DMS 273 (cell line): ENCODE data around the gene CLRN1.
"Not testable (repeated sequence)": the region's sequence is repeated elsewhere in the genome, so short reads cannot be mapped to it uniquely, and the experiment has no call there.

Experiments
- DNase-seq: peaks from one replicate; lab custom pipeline; 2025; ENCODE audit not compliant: unreplicated experiment; lab: John Stamatoyannopoulos, UW

CLRN1 gene, protein sequence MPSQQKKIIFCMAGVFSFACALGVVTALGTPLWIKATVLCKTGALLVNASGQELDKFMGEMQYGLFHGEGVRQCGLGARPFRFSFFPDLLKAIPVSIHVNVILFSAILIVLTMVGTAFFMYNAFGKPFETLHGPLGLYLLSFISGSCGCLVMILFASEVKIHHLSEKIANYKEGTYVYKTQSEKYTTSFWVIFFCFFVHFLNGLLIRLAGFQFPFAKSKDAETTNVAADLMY

DNA sequence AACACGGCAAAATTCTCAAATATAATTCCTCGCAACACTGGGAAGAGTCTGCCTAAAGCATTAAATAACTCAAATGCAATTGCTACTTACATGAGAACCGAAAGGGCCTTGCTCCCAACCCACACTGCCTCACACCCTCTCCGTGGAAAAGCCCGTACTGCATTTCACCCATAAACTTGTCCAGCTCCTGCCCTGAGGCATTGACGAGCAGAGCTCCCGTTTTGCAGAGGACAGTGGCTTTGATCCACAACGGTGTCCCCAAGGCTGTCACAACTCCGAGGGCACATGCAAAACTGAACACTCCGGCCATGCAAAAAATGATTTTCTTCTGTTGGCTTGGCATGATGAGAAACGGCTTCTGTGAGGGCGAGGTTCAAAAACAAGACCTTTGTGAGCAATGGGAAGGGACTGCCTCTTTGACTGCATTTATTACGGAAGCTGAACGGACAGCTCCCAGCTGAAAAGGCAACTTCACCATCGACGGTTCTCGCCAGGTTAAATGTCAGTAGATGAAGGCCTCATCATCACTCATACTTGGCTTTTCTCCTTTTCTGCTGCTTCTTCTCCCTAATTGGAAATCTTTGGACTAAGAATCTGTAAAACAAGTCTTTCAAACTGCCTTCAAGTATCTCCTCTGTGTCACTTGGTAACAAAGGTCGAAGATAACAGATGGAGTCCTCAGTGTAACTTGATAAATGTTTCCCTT is at the start of gene CLRN1:
TSS of gene CLRN1 (minus strand) at position 362 of the 706 bp plus-strand sequence. CDS start at position 343, 19 bp downstream.
- peak; percentile 21 for DNase-seq

DNA sequence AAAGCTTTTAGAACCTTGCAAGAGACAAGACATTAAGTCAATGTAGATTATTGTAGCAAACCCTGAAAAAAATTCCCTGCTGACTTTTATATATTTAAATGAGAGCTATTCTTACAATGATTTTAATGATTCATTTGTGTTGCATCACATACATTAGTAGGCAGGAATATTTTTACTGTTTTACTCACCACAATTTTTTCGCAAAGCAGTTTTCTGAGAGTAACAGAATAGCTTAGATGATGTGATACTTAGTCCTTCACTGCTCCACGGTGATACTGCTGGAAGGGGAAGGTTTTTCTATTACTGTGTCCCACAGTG is 43.9 kb upstream of the CLRN1 start:
- DNase-seq = no peak

DNA sequence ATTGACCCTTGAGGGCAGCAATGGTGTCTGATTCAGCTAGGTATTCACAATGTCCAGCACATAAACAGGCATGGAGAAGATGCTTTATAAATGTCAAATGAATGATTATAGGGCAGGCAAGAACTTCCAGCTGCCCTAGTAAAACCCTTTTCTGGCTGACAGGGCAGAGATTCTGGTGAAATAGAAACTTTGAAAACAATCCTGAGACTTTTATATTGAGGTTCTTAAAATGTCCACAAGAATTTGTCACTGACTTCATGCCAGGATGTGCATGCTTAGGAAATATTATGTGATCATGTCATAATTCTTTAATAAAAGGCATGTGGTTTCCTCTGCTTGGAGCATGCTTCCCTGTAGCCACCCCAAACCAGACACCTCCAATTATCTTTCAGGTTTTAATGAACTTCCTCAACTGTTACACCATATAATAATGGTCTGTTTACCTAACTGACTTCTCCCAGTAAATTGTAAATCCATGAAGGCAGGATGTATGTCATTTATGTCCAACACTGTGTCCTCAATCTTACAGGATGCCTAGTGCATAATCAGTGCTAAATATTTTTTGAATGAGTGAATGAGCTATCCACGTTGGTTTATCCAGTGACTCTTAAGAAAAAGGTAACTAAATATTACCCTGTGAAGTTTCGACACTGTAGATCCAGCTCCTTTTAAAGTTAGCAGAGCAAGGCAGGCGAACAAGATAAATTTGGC is 43.4 kb upstream of the CLRN1 start:
- no peak for DNase-seq

DNA sequence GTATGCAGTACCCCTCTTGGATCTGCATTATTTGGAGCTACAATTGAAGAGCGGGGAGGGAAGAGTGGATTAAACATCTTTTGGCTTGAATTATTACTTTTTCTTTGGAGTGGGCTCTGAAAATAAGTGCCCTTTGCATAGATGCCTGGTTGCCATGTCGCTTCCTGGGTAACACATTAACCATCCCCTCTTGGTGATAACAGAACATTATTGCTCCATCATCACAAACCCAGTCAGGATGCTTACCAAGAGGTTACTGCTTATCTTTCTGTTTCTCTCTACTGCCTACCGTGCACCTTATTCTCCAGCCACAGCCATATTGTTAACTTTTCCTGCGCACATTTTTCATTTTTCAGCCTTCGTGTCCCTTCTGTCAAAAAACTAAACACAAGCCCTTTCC is 42.7 kb upstream of the CLRN1 start:
- no peak for DNase-seq

DNA sequence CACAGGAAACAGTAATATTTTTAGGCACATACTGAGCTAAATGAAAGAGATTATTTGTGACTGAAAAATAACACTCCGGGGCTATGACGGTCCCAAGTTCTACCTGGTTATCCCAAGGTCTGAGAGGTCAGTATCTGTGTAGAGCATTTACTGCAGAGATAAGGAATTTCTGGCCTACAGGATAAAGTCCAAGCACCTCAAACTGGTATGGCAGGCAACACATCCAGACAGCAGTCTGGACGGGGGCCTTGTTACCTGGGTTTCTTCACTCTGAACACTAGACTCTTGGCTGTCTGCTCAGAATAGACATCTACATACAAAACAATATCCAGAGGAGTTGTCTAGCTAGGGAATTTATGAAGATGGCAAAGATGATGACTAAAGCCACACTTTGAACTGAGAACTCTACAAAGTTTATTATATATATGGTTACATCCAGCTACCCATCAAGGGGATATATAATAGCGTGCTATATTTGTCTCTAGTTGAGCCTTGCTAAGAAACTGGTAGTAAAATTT is 42.0 kb upstream of the CLRN1 start:
- no peak for DNase-seq

DNA sequence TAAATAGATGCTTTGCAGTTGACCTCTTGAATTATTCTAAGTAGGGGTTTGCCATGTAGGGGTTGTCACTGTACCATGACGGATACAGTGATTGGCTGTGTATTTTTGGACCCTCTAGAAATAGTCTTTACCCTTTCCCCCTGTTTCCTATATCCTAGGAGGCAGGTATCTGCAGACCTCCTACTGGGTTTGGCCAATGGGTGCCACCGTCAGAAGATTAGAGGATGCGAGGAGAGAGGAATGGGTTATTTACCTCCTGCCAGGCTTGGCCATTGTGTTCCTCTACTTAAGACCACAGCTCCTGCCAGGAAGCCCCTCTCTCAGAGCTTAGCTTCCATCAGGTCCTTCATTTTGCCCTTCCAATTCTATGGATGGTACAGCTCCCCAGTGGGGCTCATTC is 40.2 kb upstream of the CLRN1 start:
- no peak for DNase-seq

DNA sequence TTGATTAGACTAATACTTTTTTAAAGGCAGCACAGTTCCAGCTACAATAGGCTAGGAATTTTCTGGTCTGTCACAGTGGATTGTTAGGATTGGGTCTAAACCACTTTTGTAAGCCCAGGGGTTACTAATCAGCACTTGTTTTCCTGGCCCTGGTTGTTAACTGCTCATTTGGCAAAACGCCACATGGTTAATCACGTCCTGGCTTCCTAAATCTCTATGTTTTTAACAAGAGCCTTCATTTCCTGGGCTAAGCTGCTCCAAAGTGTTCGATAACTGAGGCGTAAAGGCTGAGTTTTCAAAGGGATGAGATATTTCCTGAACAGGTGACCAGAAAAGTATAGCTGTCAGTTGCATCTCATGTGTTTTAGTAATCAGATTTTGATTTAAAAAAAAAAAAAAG is 38.9 kb upstream of the CLRN1 start:
- DNase-seq = peak; percentile 35

DNA sequence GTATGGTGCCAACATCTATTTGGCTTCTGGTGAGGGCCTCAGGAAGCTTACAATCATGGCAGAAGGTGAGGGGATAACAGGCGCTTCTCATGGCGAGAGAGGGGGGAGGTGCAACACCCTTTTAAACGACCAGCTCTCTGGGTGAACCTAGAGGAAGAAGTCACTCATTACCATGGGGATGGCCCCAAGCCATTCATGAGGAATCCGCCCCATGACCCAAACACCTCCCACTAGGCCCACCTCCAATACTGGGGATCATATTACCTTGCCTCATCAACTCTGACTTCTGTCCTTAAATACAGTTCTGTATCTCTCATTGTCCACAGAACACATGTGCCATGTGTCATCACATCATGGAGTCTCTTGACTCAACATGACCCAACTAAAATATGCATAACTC is 37.5 kb upstream of the CLRN1 start:
- DNase-seq = no peak

DNA sequence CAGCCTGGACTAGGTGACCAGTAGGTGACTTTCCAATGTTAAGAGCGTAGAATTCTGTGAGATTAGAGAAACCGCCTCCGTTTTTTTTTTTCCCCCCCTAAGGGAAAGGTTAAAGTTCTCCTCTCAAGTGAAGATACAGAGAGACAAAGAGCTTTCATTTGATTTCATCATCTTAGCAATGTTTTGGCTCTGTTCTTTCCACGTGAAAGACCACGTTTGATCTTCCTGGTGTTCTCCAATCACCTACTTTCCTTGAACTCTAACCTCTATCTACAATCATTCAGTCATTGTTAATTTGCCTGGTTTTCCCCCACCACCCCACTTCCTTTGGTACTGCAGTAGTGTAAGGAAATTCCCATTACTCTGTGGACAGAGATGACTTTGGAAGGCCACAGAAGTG is 36.9 kb upstream of the CLRN1 start:
- DNase-seq = no peak

DNA sequence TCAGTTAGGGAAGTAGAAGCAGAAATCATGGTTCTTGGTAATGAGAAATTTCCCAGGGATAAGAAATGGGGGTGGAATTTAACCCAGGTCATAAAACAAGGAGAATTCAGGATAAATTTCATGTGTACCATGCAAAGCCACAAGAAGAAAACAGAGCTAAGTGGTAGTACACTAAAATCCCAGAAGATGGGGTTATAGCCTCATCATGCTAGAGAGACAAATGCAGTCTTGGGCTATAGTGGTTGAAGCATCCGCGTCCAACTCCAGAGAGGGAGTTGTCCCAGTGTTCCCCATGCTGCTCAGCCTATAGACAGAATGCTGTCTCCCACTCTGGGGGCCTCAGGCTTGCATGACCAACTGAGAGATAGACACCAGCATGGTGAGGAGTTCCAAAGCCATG is 36.2 kb upstream of the CLRN1 start:
- peak; percentile 58 for DNase-seq

DNA sequence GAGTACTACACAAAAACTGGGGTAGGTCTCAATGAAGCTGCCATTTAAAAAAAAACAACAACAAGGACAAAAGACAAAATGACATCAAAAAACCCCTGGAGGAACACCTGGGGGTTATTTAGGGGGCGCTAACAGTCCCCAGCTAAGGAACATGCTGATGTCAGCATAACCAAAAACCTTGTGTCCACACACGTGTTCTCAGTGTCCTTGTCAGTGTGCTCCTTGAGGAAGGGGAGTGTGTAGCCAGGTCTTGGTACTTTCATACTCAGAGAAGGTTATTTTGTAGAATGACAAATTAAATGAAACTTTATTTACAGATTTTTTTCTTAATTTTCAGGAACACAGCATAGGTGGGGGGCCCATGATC is 31.2 kb upstream of the CLRN1 start:
- DNase-seq = no peak

DNA sequence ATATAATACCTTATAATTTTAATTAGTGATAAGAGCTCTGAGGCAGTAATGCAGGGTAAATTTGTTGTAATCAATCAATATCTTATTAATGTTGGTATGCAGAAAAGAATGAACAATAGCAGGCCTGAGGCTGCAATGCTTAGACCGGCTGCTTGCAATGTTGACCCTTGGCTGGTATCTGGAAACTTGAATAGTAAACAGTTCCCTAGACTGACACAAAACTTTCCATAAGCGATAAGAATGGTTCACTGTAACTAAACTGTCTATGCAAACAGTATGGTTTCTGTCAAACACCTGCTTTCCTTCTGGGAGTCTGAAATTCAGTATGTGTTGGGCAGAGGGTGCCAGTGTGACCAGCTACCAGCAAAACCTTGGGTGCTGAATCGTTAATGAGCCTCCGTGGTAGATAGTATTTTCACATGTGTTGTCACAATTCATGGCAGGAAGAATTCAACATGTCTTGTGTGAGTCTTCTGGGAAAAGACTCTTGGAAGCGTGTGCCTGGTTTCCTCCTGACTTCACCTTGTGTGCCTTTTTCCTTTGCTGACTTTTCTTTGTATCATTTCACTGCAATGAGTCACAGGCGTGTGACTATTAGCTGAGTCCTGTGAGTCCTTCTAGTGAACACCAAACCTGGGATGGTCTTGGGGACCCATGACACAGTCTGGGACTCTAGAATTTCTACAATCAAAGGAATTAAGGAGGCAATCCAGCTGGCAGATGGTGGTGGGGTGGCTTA is 30.7 kb upstream of the CLRN1 start:
- DNase-seq = no peak

DNA sequence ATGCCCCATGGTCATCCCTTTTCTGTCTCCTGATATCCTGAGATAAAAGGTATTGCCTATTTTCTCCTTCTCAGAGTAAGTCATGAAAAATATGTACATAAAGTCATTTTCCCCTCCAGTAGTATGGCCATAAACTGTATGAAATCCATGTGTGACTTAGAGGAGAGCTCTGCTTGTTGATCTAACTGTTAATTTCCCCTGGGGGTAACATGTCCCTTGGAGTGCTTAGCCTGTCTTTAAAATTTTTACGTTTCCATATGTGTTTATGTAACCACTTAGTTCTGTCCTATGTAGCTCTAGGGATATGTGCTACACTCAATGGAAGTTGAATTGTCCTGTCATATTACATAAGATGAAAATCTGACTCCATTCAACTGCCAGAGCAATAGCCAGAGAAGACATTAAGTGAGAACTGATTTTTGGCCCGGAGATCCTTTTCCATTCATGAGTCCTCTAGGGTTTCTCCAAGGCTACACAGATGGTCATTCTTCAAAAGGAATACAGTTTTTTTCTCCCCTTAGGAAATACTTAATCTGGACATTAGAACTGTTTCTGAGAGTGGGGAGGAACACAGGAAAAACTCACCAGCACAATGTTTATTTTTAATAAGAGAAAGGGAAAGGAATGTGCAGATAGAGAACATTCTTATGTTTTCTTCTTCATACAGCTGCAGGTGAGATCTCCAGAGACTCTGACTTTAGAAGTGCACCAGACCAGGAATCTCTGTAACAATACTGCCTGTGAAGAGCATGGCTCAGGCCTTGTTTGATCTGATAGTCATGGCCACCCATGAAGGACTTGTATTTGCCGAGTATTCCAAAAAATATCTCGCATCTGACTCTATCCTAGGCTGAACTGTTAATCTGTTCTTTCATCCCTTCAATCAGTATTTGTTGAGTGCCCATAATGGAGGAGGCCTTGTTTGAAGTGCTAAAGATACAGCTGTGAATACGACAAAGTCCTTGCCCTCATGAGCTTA is 29.8 kb upstream of the CLRN1 start:
- no peak for DNase-seq

DNA sequence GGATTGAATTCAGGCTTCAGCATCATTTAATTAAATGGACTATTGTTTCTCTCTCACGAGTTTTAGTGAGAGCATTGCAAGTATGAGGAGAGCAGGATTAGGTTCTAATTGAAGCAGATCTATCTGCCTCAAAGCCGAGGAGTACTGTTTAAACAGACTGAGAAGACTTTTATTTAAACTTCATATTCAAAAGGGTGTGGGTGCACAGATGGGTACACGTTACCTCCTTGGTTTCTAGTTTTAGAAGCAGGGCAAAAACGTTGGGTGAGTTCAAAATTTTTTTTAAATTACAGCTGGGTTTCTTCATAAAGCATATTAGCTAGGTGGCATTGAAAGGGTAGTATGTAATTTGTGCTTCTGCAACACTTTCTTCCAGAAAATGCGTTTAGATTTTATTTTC is 26.5 kb upstream of the CLRN1 start:
- no peak for DNase-seq

DNA sequence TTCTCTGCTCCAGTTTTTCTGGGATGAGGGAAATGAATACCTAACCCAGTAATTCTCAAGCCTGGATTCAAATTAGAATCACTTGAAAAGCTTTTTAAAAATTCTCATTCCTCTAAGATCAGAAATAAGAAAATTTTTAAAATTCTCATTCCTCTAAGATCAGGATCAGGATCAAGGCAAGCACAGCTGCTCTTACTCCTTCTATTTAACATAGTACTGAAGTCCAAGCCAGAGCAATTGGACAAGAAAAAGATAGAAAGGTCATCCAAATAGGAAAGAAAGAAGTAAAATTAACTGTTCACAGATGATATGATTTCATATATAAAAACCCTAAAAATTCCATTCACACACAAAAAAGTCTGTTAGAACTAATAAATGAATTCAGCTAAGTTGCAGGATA is 24.2 kb upstream of the CLRN1 start:
- no peak for DNase-seq

DNA sequence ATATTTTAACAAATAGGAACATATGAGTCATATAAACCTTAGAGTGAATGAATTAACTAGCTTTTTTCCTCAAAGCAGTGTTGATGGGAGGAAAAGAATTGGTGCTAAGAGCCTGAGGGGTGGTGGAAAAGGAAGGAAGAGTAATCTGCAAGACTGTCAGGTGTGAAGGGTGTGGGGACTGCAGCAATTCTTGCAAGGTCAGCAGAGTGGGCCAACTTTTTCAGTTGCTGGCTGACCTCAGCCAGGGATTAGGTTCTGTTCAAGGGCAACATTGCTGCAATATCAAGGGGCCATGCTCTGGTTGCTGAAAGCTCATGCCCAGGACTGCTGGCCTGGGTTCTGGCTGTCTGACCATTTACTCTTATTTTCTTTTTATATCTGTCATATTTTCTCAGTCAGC is 23.0 kb upstream of the CLRN1 start:
- no peak for DNase-seq

DNA sequence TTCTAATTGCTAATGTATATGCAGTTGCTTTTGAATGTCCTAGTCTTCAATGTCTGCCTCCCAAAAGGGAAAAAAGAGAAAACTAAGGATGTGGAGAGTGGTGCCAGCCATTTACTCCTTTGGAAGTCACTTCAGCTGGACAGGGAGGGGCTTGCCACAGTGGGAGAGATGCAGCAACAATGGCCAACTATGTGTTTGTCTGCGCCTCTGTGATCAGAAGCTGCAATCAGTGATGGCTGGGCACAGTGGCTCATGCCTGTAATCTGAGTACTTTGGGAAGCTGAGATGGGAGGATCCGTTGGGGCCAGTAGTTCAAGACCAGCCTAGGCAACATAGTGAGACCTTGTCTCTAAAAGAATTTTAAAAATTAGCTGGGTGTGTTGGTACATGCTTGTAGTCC is 16.7 kb upstream of the CLRN1 start:
- DNase-seq = no peak

DNA sequence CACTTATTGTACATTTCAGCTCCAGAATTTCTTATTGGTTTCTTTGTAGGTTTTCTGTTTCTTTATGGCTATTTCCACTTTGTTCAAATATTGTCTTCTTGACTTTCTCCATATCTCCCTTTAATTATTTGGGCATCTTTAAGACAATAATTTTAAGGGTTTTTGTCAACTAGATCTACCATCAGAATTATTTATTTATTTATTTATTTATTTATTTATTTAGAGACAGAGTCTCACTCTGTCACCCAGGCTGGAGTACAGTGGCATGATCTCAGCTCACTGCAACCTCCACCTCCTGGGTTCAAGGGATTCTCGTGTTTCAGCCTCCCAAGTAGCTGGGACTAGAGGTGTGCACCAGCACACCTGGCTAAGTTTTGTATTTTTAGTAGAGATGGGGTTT is 15.9 kb upstream of the CLRN1 start:
- DNase-seq = not testable (repeated sequence)

DNA sequence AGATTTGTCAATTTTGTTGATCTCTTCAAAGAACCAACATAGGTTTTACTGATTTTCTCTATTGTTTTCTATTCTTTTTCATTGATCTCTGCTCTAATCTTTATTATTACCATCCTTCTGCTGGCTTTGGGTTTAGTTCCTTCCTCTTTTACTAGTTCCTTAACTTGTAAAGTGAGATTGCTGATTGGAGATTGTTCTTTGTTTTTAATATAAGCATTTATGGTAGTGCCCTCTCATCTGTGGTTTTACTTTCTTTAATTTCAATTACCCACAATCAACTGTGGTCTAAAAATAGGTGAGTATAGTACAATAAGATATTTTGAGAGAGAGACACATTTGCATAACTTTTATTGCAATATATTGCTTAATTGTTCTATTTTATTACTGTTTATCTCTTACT is 13.2 kb upstream of the CLRN1 start:
- no peak for DNase-seq

DNA sequence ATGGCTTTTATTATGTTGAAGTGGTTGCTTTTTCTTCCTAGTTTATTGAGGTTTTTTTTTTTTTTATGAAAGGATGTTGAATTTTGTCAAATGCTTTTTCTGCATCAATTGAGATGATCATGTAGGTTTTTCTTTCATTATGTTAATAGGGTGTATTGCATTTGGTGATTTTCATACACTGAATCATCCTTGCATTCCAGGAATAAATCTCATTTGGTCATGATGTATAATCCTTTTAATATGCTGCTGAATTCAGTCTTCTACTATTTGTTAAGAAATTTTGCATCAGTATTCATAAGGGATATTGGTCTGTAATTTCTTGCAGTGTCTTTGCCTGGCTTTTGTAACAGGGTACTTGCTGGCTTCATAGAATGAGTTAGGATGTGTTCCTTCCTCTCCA is 11.5 kb upstream of the CLRN1 start:
- no peak for DNase-seq
